Mesendoderm (in vitro differentiated cells): ENCODE data around the gene LGALS13. TPM values are rescaled to one million over a fixed set of nuclear protein-coding genes. Genes with fewer than 3 reads are reported as not detected.

Source experiments
- DNase-seq: peaks from one replicate; pipeline ENCODE4 v3.0.0; 2013
- H2AK5ac ChIP-seq: 2 replicates; pipeline ENCODE4 v1.6.1; 2013; ENCODE audit warnings: low read length, inconsistent platforms
- H2BK120ac ChIP-seq: 2 replicates; pipeline ENCODE4 v1.6.1; 2013; ENCODE audit warnings: low read depth, mild to moderate bottlenecking, low read length, moderate library complexity, mixed read lengths
- H2BK15ac ChIP-seq: replicated peaks from 2 replicates; pipeline ENCODE4 v1.6.1; 2013; ENCODE audit warnings: low read depth, mild to moderate bottlenecking, moderate library complexity
- H2BK5ac ChIP-seq: 2 replicates; pipeline ENCODE4 v1.6.1; 2013; ENCODE audit warnings: low read length, inconsistent platforms
- H3K18ac ChIP-seq: 2 replicates; pipeline ENCODE4 v1.6.1; 2013; ENCODE audit warnings: mild to moderate bottlenecking, low read length, mixed read lengths
- H3K23ac ChIP-seq: one replicate; pipeline ENCODE4 v1.6.1; 2013; ENCODE audit warnings: low read length
- H3K27ac ChIP-seq: 2 replicates; pipeline ENCODE4 v1.5.1; 2013; ENCODE audit warnings: low read depth, mild to moderate bottlenecking, inconsistent platforms, low read length, moderate library complexity
- H3K27me3 ChIP-seq: 2 replicates; pipeline ENCODE4 v1.6.1; 2013; ENCODE audit warnings: low read length, control low read depth, mild to moderate bottlenecking, inconsistent platforms; ENCODE audit not compliant: insufficient read depth, poor library complexity
- H3K36me3 ChIP-seq: 2 replicates; pipeline ENCODE4 v1.6.1; 2013; ENCODE audit warnings: low read length, inconsistent platforms; ENCODE audit not compliant: control insufficient read depth, insufficient read depth
- H3K4ac ChIP-seq: one replicate; pipeline ENCODE4 v1.6.1; 2013; ENCODE audit warnings: low read depth, mild to moderate bottlenecking, low read length, moderate library complexity
- H3K4me1 ChIP-seq: 2 replicates; pipeline ENCODE4 v1.6.1; 2013; ENCODE audit warnings: low read depth, low read length, inconsistent platforms; ENCODE audit not compliant: control insufficient read depth
- H3K4me2 ChIP-seq: 2 replicates; pipeline ENCODE4 v1.6.1; 2013; ENCODE audit warnings: low read length
- H3K4me3 ChIP-seq: 2 replicates; pipeline ENCODE4 v1.5.1; 2013; ENCODE audit warnings: mild to moderate bottlenecking, low read length
- H3K56ac ChIP-seq: one replicate; pipeline ENCODE4 v1.6.1; 2013; ENCODE audit warnings: low read length
- H3K79me1 ChIP-seq: 2 replicates; pipeline ENCODE4 v1.6.1; 2013; ENCODE audit warnings: low read length, inconsistent platforms
- H3K79me2 ChIP-seq: 2 replicates; pipeline ENCODE4 v1.6.1; 2013; ENCODE audit warnings: mild to moderate bottlenecking, low read length; ENCODE audit not compliant: control insufficient read depth, insufficient read depth
- H3K9ac ChIP-seq: 2 replicates; pipeline ENCODE4 v1.6.1; 2013; ENCODE audit warnings: low read length, inconsistent platforms
- H4K5ac ChIP-seq: one replicate; pipeline ENCODE4 v1.6.1; 2013; ENCODE audit warnings: low read length
- H4K8ac ChIP-seq: one replicate; pipeline ENCODE4 v1.6.1; 2013; ENCODE audit warnings: low read depth, mild to moderate bottlenecking, control low read depth, low read length, moderate library complexity
- WGBS: extraction: QIAGEN DNeasy Blood & Tissue Kit; methylation state at CpG from one replicate; pipeline ENCODE4 v1.1.7; 2013; ENCODE audit warnings: low lambda C conversion rate, missing lambda C conversion rate; ENCODE audit not compliant: insufficient coverage; ENCODE audit errors: extremely low coverage; 5-methylcytosine and 5-hydroxymethylcytosine counted together
- polyA plus RNA-seq, 2 experiments: library from polyadenylated mRNA; stranded (reverse); fragments of 200-250 nt; gene quantifications; one replicate each; pipeline ENCODE4 v1.2.3, GENCODE V29; 2013

LGALS13 gene, protein sequence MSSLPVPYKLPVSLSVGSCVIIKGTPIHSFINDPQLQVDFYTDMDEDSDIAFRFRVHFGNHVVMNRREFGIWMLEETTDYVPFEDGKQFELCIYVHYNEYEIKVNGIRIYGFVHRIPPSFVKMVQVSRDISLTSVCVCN
- not detected for polyA plus RNA-seq (2013, experiment 1 of 2)
- polyA plus RNA-seq (2013, experiment 2 of 2) = not detected

DNA sequence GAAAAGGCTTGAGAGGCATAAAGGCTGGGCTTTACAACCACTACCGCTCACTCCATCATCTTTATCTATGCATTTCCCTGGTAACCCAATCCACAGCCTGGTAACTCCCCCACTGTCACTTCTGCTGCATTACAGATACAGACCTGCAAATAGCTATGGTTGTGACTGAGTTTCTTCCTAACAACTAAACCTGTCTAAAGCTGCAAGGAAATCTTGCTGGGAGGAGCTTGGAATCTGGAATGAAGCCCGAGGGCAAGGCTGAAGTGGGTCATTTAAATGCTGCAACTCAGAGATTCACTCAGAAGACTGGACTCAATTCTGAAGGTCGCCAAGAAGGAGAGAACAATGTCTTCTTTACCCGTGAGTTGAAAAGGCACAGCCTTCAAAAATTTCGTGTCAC lies at the start of gene LGALS13:
Gene LGALS13 (plus strand): TSS at position 301 of the 400 bp plus-strand sequence. CDS start 45 bp downstream, at position 346.
- Histone ChIP-seq H3K4me1 (no peaks in the 10 kb centered on the region), H3K27me3 (peaks cover 2% of the 10 kb centered on the region), H2BK5ac (no peak within 1 kb of the TSS), H4K8ac (no peak within 1 kb of the TSS), H3K23ac (peak within 1 kb of the TSS; percentile 20), H3K79me1 (no peaks in the 10 kb centered on the region), H3K27ac (no peak within 1 kb of the TSS), H2AK5ac (no peak within 1 kb of the TSS), H3K9ac (no peak within 1 kb of the TSS), H3K4me2 (no peak within 1 kb of the TSS), H2BK15ac (no peak within 1 kb of the TSS), H4K5ac (no peak within 1 kb of the TSS), H3K18ac (no peak within 1 kb of the TSS), H2BK120ac (no peak within 1 kb of the TSS), H3K36me3 (no peaks in the 10 kb centered on the region), H3K79me2 (no peaks in the 10 kb centered on the region), H3K56ac (no peak within 1 kb of the TSS), H3K4me3 (no peak within 1 kb of the TSS), H3K4ac (no peak within 1 kb of the TSS)
- no CpG with 5 or more reads among the region's 5 CpGs for WGBS
- DNase-seq = no peak

DNA sequence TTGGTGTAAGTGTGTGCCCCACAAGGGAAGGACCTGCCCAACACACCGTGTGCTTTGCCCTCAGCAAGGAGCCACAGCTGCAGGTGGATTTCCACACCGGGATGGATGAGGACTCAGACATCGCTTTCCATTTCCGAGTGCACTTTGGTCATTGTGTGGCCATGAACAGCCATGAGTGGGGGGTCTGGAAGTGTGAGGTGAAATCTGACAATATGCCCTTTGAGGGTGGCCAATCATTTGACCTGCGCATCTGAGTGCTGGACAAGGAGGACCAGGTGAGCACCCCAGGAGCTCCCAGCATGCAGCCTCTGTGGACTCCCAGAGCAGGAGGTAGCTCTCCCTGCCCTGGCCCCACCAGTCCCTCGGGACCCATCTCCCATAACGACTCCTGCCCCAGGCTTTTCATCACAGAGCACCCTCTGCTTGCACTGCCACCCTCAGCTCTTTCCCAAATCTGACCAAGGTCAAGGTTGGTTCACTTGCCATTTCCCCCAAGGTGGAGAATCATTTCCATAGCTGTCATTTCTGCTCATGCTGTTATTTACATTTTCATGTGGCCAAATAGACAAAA lies 49.2 kb upstream of the LGALS13 start:
- H3K27ac ChIP-seq = no peak overlapping the region
- no peak overlapping the region for H3K56ac ChIP-seq
- no peak overlapping the region for H2BK15ac ChIP-seq
- no peaks in the 10 kb centered on the region for H3K36me3 ChIP-seq
- no peak overlapping the region for H2BK120ac ChIP-seq
- no peak overlapping the region for H3K4me3 ChIP-seq
- DNase-seq = no peak
- H3K18ac ChIP-seq = no peak overlapping the region
- H4K5ac ChIP-seq = no peak overlapping the region
- no peaks in the 10 kb centered on the region for H3K79me1 ChIP-seq
- no peaks in the 10 kb centered on the region for H3K27me3 ChIP-seq
- H3K23ac ChIP-seq = no peak overlapping the region
- H3K79me2 ChIP-seq = no peaks in the 10 kb centered on the region
- H3K9ac ChIP-seq = no peak overlapping the region
- no peak overlapping the region for H4K8ac ChIP-seq
- whole genome bisulfite sequencing = no CpG with 5 or more reads among the region's 7 CpGs
- no peak overlapping the region for H2AK5ac ChIP-seq
- H3K4ac ChIP-seq = no peak overlapping the region
- no peaks in the 10 kb centered on the region for H3K4me1 ChIP-seq
- H3K4me2 ChIP-seq = no peak overlapping the region
- H2BK5ac ChIP-seq = no peak overlapping the region

DNA sequence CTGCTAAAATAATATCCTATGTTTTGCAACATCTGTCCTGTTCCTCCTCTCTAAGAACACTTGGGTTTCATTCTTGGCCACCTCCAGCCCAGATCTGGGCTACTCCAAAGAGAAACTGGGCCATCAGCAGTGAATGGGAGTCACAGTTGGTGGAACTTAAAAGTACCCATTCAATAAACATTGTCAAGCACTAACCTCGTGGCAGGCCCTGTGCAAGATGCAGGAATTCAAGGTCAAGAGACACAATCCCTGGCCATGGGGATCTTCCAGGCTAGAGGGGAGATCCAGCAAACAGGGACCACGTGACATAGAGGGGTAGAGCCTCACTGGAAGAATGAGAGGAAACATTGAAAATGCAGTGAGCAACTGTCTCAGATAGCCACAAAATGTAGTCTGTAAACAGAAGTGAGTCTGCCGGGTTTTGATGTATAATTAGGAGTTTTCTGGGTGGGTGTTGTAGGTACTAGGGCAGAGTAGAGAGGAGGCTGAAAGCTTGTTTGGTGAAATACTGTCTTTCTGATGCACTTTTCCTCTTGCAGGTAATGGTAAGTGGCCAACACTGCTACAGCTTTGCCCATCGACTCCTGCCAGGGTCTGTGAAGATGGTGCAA lies 47.5 kb upstream of the LGALS13 start:
- no peak overlapping the region for H3K4me3 ChIP-seq
- no peak overlapping the region for H2BK120ac ChIP-seq
- H3K18ac ChIP-seq = no peak overlapping the region
- H3K4me2 ChIP-seq = no peak overlapping the region
- no peak overlapping the region for H4K5ac ChIP-seq
- DNase-seq = no peak
- H3K79me1 ChIP-seq = no peaks in the 10 kb centered on the region
- no peaks in the 10 kb centered on the region for H3K79me2 ChIP-seq
- H3K56ac ChIP-seq = no peak overlapping the region
- no peak overlapping the region for H3K27ac ChIP-seq
- H3K36me3 ChIP-seq = no peaks in the 10 kb centered on the region
- H3K4ac ChIP-seq = no peak overlapping the region
- no peak overlapping the region for H3K9ac ChIP-seq
- WGBS = no CpG with 5 or more reads among the region's 4 CpGs
- no peak overlapping the region for H3K23ac ChIP-seq
- no peak overlapping the region for H2BK5ac ChIP-seq
- H2BK15ac ChIP-seq = no peak overlapping the region
- no peak overlapping the region for H4K8ac ChIP-seq
- no peaks in the 10 kb centered on the region for H3K27me3 ChIP-seq
- no peaks in the 10 kb centered on the region for H3K4me1 ChIP-seq
- no peak overlapping the region for H2AK5ac ChIP-seq

DNA sequence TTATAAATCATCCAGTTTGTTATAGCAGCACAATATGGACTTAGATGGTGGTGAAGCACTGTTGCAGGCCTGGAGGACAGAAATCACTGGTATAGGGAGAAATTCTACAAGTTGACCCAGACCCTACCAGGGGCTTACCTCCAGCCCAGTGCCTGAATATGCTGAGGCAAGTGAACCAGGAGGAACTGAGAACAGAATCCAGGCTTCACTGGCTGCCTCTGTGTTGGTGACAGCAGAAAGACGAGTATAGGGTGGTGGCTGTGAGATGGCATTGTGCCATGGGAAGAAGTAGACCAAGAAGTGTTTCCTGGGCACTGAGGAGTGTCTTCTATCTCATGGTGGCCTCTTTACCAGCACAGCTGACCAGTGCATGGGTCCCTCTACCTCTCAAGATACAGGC lies 46.4 kb upstream of the LGALS13 start:
- no peak overlapping the region for H2BK15ac ChIP-seq
- H3K23ac ChIP-seq = no peak overlapping the region
- H2AK5ac ChIP-seq = no peak overlapping the region
- no peak for DNase-seq
- H4K5ac ChIP-seq = no peak overlapping the region
- no CpG with 5 or more reads among the region's 1 CpG for WGBS
- no peaks in the 10 kb centered on the region for H3K4me1 ChIP-seq
- no peak overlapping the region for H3K56ac ChIP-seq
- H3K27me3 ChIP-seq = no peaks in the 10 kb centered on the region
- H3K18ac ChIP-seq = no peak overlapping the region
- no peak overlapping the region for H3K4me2 ChIP-seq
- no peaks in the 10 kb centered on the region for H3K79me2 ChIP-seq
- no peak overlapping the region for H3K27ac ChIP-seq
- no peak overlapping the region for H3K4me3 ChIP-seq
- H2BK120ac ChIP-seq = no peak overlapping the region
- H3K79me1 ChIP-seq = no peaks in the 10 kb centered on the region
- no peak overlapping the region for H3K4ac ChIP-seq
- H3K36me3 ChIP-seq = no peaks in the 10 kb centered on the region
- no peak overlapping the region for H4K8ac ChIP-seq
- no peak overlapping the region for H3K9ac ChIP-seq
- H2BK5ac ChIP-seq = no peak overlapping the region

DNA sequence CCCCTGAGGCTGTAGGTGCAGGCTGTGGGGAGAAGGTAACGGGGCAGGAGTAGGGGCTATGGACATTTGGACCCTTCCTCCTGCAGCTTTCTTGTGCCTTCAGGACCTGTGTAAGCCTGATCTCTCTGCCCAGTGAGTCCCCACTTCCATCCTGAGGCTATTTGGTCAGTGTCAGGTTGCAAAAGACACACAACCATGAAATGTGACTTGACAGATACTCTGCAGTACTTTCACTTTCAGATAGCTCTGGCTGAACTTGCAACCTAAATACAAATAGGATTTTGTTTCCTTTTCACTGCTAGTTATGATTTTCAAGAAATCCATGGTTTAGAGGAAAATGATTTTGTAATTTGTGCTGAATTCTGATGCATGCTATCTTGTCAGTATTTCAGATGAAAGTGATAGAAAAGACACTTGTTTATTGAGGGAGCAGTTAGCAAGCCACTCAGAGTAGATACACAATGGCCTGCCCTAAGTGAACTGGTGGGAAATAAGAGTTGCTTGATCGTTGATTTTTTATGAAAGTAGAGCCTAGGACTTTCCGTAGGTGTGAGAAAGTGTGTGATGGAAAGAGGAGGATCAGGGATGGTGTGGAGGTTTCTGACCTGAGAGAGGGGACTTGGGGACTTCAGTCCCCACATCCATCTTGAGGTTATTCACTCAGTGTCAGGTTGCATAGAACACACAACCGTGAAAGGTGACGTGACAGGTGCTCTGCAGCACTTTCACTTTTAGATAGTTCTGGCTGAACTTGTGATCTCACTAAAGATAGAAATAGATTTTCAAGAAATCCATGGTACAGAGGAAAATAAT lies 44.3 kb upstream of the LGALS13 start:
- Histone ChIP-seq H3K79me2 (no peaks in the 10 kb centered on the region), H3K79me1 (no peaks in the 10 kb centered on the region), H3K56ac (no peak overlapping the region), H2BK120ac (no peak overlapping the region), H3K4ac (no peak overlapping the region), H3K23ac (no peak overlapping the region), H4K5ac (no peak overlapping the region), H3K9ac (no peak overlapping the region), H3K4me3 (no peak overlapping the region), H3K4me2 (no peak overlapping the region), H2BK15ac (no peak overlapping the region), H3K36me3 (no peaks in the 10 kb centered on the region), H3K27ac (no peak overlapping the region), H3K4me1 (no peaks in the 10 kb centered on the region), H4K8ac (no peak overlapping the region), H3K27me3 (no peaks in the 10 kb centered on the region), H3K18ac (no peak overlapping the region), H2AK5ac (no peak overlapping the region), H2BK5ac (no peak overlapping the region)
- 100% methylated on average over 2 of the region's 5 CpGs for WGBS
- no peak for DNase-seq
